GM18520 (cell line): ENCODE measurements around the gene FOXO1.

Source experiments
- ATAC-seq: cut with Tn5 transposase; IDR thresholded peaks from one replicate; pipeline ENCODE4 v1.9.1; 2021; ENCODE audit not compliant: unreplicated experiment

FOXO1 gene

DNA sequence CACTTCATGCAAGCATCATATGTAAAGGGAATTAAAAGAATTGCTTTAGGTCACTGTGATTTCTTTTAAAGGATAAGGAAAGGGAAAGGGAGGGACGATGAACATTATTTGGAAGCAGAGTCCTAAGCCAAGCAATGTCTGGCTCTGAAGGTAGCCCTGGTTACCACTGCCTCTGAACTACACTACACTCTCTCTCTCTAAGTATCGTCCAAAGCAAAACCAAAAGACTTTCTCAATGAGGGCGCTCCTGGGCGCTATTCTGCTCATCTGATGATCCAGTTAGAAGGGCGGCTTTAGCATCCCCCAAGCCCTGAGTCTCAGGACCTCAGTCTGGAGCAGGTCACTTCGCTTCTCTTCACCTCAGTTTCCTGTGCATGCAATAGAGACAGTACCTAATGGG, 26.2 kb downstream of the FOXO1 start:
- no peak for ATAC-seq

DNA sequence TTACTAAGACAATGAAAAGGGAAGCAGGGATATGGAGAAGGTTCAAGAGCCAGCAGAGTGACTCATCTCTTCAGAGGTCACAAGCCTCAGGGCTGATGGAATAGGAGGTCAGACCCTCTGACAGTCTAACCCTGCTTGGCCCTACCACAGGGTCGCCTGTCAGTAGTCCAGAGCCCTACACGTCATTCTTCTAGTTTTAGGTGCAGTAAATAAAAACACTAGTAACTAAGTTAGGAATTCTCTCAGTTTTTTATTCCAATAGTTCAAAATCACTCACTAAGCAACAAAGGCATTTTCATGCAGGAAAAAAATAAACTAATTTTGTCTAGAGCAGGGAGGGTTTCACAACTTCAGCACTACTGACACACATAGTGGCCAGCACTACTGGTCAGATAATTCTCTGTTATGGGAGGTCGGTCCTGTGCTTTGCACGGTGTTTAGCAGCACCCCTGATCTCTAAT, 27.2 kb downstream of the FOXO1 start:
- no peak for ATAC-seq

DNA sequence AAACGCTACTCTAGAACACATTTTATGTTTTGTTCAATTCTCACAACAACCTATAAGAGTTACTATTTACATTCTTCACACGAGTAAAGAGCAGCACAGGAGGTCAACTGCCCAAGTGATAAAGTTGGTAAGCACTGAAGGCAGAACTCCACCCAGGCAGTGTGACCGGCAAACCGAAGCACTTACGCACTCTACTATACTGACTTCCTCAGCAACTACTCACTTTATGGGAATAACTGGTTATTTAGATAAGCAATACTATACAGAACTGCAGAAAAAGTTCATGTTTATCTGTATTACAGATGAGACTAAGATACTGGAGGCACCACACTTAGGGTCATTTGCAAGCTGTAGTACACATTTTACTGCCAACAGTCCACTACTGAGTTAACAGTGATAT, 28.8 kb downstream of the FOXO1 start:
- ATAC-seq: no peak

DNA sequence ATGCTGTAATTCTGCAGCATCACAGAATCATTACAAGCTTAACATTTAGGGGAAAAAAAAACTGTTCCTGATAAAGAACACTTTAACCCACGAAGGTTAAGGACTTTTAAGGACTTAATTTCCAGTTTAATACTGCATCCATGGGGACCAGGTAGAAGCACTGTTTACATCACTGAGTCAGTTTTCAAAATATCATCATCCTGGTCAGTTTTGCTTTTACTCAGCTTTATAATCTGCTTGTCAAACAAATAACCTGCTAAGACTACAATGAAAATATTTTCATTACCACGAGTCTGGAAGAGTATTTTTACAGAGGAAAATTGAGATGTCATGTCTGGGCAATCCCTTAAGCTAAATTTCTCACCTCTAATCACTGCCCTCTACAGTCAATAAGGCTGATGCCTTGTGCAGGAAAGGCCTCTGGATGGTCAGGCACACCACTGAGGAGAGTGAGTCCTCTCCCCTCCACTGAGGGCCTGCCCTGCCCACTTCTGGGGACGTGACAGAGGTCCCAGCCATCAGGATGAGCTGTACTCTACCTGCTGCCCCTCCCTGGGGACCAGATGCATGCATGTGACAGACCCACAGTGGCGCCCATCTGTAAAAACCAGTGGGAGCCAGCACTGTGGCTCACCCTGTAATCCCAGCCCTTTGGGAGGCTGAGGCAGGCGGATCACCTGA, 31.0 kb downstream of the FOXO1 start:
- ATAC-seq: no peak

DNA sequence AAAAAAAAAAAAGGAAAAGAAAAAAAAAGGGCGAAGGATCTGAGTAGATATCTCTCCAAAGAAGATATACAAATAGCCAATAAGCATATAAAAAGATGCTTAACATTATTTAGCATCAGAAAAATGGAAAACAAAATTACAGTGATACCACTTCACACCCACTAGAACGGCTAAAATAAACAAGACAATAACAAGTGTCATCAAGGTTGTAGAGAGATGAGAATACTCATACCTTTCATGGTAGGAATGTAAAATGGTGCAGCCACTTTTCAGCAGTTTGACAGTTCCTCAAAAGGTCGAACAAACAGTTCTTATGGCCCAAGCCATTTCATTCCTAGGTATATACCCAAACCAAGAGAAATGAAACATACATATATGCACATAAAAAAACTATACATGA, 33.5 kb downstream of the FOXO1 start:
- ATAC-seq: no peak

DNA sequence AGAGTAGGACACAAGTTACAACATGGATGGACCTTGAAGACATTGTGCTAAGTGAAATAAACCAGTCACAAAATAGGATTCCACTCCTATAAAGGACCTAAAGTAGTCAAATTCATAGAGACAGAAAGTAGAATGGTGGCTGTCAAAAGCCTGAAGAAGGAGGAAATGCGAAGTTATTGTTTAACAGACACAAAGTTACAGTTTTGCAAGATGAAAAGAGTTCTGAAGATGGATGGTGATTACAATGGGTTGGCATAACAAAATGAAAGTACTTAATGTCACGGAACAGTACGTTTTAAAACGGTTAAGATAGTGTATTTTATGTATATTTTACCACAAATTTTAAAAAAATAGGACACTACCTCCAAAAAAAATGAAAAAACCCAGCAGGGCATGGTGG, 34.8 kb downstream of the FOXO1 start:
- ATAC-seq: no peak

DNA sequence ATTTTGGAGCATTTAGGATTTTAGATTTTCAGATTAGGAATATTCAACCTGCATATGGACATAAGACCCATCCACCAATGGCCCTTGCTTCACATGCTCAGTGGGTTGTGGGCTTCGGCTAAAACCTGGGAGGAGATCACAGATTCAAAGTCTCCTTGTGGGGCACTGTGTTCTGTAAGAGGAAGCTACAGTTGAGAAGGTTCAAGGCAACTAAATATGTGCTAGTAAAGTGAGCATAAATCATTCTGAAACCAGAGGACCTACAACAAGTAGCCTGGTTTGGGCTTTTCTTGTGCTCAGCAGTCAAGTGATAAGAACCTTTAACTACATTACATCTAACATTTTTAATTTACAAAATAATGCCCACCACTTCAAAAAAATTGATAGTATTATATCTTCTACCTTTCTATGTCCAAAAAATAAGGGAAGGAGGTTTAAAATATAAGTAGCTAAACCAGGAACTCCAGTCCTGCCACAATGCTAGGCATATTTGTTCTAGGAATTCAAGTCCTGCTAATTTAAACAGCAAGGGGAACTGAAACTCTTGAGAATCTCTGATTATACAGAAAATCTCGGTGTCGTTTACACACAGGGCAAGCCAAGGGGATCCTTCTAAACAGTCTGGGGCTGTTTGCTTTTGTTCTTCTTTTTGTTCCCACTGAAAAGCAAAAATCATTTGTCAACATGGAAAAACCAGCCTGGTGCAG, 36.6 kb downstream of the FOXO1 start:
- peak; percentile 52 for ATAC-seq

DNA sequence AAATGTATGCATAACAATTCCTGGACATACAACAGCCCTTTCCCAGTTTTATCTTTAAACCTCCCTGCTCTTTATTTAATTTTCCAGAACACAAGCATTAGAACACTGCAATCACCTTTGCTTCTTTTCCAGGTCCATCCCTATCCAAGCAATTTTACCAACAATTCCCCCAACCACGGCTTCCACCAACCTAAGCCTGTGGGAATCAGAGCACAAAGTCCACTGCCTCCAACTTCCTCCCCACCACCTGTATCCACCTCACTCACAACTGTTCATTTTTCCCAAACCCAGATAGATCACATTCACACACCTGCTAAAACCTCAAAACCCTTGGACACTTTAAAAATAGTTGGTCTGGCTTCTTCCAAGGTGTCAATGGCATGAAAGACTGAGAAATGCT, 39.5 kb downstream of the FOXO1 start:
- no peak for ATAC-seq

DNA sequence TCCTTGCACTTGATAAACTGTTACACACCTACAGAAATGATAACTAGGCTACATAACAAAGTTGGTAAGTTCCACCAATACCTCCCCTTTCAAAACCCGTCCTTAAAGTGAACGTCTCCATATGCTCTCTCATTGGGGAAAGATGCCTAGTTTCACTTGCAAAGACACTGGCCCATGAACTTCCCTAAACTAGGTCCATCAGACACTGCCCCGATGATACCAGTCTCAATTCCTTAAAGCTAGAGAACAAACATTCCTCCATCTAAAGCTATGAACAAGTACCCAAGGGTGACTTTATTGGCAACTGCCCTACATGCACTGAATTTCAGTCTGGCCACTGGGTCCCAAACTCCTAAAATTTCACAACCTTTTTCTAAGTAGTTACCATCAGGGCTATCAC, 39.9 kb downstream of the FOXO1 start:
- no peak for ATAC-seq

DNA sequence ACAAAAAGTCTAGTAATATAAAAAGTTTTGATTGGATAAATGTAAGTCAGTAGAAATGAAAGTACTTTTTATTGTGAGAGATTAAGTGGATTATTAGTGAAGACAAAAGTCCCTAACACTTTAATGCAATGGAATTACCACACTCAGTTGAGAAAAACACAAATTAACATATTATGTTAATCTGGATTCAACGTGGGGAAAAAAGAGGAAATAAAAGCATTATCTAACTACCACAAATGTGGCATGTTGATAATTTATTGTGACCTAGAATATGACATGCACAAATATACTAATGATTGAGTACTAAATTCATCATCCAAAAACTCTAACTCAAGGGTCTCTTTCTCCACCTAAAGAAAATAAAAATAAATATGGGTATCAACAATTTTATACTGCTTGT, 41.5 kb downstream of the FOXO1 start:
- ATAC-seq: no peak

DNA sequence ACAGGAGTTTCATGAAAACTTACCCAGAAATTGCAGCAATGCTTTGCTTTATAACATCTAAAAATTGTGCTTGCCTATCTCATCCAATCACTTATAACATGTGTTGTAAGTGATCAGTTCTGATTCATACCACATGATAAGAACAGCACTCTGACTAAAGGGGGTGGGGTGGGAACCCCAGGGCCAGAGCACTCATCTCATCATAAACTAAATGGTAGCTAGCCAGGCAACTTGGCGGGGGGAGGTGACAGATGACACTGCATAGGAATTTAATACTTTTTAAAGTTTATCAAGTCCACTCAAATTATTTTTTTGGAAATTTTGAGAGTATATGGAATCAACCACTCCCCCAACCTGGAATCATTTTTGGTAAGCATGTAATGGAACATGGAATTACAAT, 42.1 kb downstream of the FOXO1 start:
- no peak for ATAC-seq

DNA sequence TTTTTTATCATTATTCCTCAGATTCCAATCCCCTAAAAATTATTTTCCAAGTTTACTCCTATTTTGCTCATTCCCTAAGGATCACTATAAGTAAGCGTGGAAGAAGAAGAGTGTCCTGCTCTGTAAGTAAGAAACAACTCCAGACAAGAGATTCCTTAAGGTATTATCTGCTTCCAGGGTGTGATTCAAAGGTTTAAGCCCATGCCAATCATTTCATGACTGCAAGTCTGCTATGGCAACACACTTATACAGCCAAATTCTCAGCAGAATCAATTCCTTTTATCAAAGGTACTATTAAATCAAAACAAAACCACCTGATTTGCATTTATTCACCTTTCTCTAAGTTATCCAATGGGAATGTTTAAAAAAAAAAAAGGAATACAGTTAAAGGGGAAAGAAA, 43.7 kb downstream of the FOXO1 start:
- no peak for ATAC-seq

DNA sequence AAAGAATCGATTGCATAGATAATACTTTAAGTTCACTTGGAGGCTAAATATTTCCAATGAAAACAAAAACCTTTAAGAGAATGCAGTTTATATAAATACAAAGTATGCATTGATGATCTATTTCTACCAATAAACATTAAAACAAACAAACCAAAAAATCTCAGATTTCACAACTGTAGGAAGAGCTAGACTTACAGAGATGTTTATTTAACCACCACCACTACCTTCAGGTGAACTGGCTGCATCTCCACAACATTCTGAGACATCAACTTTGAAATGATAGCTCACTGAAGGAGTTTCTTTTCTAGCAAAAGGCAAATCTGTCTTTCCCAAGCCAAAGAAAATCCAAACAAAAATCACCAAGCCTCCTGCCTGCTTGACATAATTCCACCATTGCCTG, 44.2 kb downstream of the FOXO1 start:
- no peak for ATAC-seq

DNA sequence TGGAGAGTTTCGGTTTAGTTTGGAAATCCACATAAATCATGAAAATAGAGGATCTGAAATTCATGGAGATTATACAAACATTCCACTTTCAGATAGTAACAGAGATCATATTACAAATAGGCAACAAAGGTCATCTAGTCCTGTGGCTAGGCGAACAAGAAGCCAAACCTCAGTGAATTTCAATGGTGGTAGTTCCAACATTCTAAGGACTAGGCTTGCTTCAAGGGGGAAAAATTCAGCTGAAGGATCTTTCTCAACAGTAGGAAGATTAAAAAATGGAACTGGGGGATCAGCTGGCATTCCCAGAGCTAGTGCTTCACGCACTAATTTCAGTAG, 47.0 kb downstream of the FOXO1 start:
- no peak for ATAC-seq

DNA sequence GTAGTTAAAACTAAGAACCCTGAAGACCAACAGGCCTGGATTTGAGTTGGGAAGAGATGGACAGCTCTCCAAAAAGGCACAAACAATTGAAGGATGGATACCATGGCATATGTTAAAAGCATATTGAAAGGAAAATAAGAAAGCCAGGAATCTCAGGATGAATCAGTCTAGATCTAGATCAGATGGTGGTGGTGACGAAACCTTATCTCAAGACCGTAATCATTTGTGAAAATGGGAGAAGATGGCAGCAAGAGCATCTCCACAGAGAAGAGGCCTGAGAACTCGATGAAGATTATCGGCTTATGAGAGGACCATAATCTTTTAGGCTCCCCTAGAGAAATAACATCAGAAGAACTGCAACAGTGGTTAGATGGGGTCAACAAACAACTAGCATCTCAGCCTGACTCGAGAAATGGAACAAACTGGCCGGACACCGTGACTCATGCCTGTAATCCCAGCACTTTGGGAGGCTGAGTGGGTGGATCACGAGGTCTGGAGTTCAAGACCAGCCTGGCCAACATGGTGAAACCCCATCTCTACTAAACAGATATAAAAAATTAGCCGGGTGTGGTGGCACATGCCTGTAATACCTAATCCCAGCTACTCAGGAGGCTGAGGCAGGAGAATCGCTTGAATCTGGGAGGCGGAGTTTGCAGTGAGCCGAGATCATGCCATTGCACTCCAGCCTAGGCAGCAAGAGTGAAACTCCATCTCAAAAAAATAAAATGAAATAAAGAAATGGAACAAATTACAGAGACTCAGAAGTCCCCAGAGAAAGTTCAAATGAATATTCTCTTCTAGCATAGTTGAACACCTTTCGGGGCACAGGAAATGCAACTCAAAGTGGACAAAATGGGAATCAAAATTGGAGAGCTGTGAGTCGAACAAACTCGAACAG, 47.6 kb downstream of the FOXO1 start:
- no peak for ATAC-seq

DNA sequence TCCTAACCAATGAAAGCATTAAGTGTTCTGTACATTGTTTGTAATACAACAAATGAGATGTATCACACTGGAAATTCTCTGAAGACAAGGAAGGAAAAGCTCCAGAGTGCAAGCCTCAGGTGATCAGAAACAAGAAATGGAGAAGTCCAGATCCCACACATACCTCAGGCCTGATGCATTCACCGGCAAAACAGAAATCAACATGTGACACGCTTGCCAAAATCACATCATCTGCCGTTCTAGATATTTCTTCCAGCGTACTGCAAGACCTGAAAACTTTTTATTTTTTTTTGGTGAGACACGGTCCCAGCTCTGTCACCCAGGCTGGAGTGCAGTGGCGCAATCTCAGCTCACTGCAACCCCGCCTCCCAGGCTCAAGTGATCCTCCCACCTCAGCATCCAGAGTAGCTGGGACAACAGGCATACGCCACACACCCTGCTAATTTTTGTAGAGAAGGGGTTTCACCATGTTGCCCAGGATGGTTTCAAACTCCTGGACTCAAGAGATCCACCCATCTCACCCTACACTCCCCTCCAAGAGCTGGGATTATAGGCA, 48.6 kb downstream of the FOXO1 start:
- no peak for ATAC-seq

DNA sequence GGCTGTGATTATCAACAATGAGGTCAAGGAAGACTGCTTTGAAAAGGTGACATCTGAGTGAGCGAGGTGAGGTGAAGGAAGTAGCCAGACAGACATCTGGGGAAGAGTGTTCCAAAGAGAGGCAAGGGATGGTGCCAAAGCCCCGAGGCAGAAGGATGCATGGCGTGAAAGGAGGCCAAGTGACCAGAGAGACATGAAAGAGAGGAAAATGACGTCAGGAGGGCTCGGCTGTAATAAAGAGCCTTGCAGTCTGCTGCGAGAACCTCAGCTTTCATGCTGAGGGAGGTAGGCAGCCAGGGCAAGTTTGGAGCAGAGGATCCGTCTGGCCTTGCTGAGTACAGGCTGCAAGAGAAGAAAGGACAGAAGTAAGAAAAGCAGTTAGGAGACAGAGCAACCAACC, 50.8 kb downstream of the FOXO1 start:
- no peak for ATAC-seq

DNA sequence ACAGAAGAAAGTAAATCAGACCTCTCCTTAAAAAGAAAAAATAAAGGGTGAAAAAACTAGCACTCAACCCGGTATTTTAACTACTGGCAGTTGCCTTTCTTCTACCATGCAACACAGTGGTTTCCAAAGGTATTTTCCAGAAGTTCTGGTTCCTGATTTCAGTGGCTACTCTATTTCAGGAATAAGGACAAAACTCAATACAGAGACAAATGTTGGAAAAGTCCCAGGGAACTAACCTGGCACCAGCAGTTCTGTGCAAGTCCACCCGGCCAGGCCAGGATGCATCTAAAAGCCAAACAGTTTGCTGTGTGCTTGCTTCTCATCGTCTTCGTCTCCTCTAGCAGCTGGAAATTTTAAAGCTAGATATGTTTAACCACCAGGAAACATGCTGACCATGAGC, 52.5 kb downstream of the FOXO1 start:
- ATAC-seq: no peak

DNA sequence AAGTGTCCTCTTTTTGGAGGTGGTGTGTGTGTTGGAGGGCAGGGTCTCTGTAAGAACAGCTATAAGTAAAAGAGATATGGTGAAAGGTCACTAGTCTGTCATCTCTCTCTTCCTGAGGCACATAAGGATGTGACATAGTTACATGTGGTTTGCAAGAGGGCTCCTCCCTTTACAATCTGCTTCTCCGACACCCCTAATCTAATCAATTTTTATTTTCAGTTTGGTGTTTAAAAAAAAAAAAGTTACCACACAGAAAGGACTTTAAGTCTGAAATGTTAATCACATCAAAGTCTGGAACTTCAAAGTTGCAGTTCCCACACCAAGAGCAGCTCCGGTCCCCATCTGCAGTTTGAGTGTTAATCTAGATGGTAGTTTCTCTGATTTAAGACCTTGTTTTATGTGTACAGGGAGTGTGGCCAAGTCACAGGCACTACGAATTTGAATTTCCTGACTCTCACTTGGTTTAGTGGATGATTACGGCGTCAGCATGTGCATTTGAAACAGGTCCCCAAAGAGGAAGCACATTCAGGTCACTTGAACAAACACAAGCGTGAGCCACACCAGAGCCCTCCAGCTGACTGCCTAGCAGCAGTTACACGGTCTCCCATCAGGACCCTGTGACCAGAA, 53.1 kb downstream of the FOXO1 start:
- peak; percentile 58 for ATAC-seq

DNA sequence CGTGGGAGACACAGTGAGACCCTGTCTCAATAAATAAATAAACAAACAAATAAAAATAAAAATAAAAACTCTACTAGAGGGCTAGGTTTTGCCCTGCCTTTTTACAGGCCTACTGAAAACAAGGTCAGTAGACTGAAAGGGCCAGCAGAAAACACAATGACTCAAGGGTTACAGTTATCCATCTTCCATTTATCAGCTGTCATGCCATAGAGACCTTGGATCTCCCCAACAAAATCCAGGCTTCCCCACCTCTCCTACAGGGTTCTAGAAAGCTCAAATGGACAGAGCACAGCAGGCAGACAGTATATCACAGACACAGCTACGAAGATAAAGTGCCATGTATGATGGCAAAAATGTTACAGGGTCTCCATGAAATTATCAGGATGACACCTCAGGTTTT, 54.4 kb downstream of the FOXO1 start:
- no peak for ATAC-seq

DNA sequence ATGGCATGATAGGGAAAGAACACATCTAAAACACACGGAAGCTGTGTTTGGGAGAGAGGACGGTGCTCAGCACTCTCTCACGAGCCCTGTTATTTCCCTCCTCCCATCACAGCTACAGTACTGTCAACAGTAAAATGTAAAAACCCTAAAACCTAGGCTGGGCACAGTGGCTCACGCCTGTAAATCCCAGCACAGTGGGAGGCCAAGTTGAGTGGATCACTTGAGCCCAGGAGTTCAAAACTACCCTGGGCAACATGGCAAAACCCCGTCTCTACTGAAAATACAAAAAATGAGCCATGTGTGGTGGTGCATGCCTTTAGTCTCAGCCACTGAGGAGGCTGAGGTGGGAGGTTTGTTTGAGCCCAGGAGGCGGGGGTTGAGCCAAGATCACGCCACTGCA, 54.8 kb downstream of the FOXO1 start:
- no peak for ATAC-seq
